WTC11 (cell line): ENCODE measurements around the gene MCM7.

Source experiments
- CREM ChIP-seq: sonication (generic); formaldehyde crosslinking; IDR thresholded peaks from 2 replicates; pipeline ENCODE4 v1.8.1; 2022; ENCODE audit warnings: mild to moderate bottlenecking, missing genetic modification reagents, moderate library complexity
- CTCF ChIP-seq: fragments of 200-600 bp; IDR thresholded peaks from 2 replicates; pipeline ENCODE4 v1.8.0; 2022; ENCODE audit warnings: antibody characterized with exemption
- ESRRA ChIP-seq: sonication (generic); formaldehyde crosslinking; IDR thresholded peaks from 2 replicates; pipeline ENCODE4 v1.8.1; 2022; ENCODE audit warnings: mild to moderate bottlenecking, missing genetic modification reagents, borderline replicate concordance
- NFE2L1 ChIP-seq: sonication (generic); formaldehyde crosslinking; IDR thresholded peaks from 2 replicates; pipeline ENCODE4 v1.8.1; 2023; ENCODE audit warnings: missing genetic modification reagents
- NFYB ChIP-seq: sonication (generic); formaldehyde crosslinking; conservative IDR thresholded peaks from 2 replicates; pipeline ENCODE4 v1.8.0; 2022; ENCODE audit warnings: low read depth, missing genetic modification reagents
- RORB ChIP-seq: fragments of 250-450 bp; sonication (Bioruptor Pico); IDR thresholded peaks from 2 replicates; pipeline ENCODE4 v1.9.0; 2021; ENCODE audit warnings: mild to moderate bottlenecking
- TEAD4 ChIP-seq: sonication (generic); formaldehyde crosslinking; IDR thresholded peaks from 2 replicates; pipeline ENCODE4 v1.8.0; 2022; ENCODE audit warnings: mild to moderate bottlenecking, missing genetic modification reagents
- TP53 ChIP-seq: sonication (generic); formaldehyde crosslinking; IDR thresholded peaks from 2 replicates; pipeline ENCODE4 v1.8.1; 2023; ENCODE audit warnings: mild to moderate bottlenecking, missing genetic modification reagents
- USF2 ChIP-seq: sonication (generic); formaldehyde crosslinking; IDR thresholded peaks from 2 replicates; pipeline ENCODE4 v1.8.1; 2023; ENCODE audit warnings: mild to moderate bottlenecking, missing genetic modification reagents, moderate library complexity
- ZNF232 ChIP-seq: sonication (generic); formaldehyde crosslinking; IDR thresholded peaks from 2 replicates; pipeline ENCODE4 v1.8.0; 2022; ENCODE audit warnings: mild to moderate bottlenecking, missing genetic modification reagents
- TF ChIP-seq, protein P1 (sequence below): sonication (generic); formaldehyde crosslinking; IDR thresholded peaks from 2 replicates; pipeline ENCODE4 v1.8.1; 2023; ENCODE audit warnings: mild to moderate bottlenecking, missing genetic modification reagents, moderate library complexity
- TF ChIP-seq, protein P2 (sequence below): sonication (generic); formaldehyde crosslinking; IDR thresholded peaks from 2 replicates; pipeline ENCODE4 v1.8.0; 2023; ENCODE audit warnings: mild to moderate bottlenecking, missing genetic modification reagents
- TF ChIP-seq, protein P3 (sequence below): fragments of 250-450 bp; sonication (Bioruptor Pico); IDR thresholded peaks from 2 replicates; pipeline ENCODE4 v2.1.2; 2022; ENCODE audit warnings: mild to moderate bottlenecking, moderate library complexity

DNA sequence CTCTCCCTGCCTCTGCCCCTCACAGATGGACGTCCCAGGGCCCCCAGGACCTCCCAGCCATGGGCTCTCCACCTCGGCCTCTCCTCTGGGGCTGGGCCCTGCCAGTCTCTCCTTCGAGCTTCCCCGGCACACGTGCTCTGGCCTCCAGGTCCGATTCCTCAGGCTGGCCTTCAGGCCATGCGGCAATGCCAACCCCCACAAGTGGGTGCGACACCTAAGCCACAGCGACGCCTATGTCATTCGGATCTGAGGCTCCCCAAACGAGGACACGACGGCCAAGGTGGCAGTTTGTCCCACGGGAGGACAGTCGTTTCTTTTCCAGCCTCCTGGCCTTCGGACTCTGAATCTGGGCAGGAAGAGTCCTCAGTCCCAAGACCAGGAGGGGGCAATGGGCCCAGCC, 5.4 kb upstream of the MCM7 start:
- TF ChIP-seq USF2 (CRISPR knock-in tag) (no peak), NFYB (no peak), ESRRA (no peak), TP53 (CRISPR knock-in tag) (no peak), CTCF (no peak), ZNF232 (no peak), TEAD4 (CRISPR knock-in tag) (no peak), CREM (CRISPR knock-in tag) (no peak), RORB (no peak), NFE2L1 (CRISPR knock-in tag) (no peak)
- TF ChIP-seq, protein P1, sequence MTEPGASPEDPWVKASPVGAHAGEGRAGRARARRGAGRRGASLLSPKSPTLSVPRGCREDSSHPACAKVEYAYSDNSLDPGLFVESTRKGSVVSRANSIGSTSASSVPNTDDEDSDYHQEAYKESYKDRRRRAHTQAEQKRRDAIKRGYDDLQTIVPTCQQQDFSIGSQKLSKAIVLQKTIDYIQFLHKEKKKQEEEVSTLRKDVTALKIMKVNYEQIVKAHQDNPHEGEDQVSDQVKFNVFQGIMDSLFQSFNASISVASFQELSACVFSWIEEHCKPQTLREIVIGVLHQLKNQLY (CRISPR knock-in tag) = no peak
- TF ChIP-seq, protein P2, sequence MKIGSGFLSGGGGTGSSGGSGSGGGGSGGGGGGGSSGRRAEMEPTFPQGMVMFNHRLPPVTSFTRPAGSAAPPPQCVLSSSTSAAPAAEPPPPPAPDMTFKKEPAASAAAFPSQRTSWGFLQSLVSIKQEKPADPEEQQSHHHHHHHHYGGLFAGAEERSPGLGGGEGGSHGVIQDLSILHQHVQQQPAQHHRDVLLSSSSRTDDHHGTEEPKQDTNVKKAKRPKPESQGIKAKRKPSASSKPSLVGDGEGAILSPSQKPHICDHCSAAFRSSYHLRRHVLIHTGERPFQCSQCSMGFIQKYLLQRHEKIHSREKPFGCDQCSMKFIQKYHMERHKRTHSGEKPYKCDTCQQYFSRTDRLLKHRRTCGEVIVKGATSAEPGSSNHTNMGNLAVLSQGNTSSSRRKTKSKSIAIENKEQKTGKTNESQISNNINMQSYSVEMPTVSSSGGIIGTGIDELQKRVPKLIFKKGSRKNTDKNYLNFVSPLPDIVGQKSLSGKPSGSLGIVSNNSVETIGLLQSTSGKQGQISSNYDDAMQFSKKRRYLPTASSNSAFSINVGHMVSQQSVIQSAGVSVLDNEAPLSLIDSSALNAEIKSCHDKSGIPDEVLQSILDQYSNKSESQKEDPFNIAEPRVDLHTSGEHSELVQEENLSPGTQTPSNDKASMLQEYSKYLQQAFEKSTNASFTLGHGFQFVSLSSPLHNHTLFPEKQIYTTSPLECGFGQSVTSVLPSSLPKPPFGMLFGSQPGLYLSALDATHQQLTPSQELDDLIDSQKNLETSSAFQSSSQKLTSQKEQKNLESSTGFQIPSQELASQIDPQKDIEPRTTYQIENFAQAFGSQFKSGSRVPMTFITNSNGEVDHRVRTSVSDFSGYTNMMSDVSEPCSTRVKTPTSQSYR = no peak
- TF ChIP-seq, protein P3, sequence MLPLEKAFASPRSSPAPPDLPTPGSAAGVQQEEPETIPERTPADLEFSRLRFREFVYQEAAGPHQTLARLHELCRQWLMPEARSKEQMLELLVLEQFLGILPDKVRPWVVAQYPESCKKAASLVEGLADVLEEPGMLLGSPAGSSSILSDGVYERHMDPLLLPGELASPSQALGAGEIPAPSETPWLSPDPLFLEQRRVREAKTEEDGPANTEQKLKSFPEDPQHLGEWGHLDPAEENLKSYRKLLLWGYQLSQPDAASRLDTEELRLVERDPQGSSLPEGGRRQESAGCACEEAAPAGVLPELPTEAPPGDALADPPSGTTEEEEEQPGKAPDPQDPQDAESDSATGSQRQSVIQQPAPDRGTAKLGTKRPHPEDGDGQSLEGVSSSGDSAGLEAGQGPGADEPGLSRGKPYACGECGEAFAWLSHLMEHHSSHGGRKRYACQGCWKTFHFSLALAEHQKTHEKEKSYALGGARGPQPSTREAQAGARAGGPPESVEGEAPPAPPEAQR (CRISPR knock-in tag) = no peak
